HCT116 (cell line): ENCODE measurements around the gene CFAP53. TPM values are rescaled to one million over a fixed set of nuclear protein-coding genes. Genes with fewer than 3 reads are reported as not detected.

ENCODE experiments used
- ATAC-seq: fragments of 200-7000 bp; cut with Tn5 transposase; 2 replicates; pipeline ENCODE4 v1.9.1; 2020; ENCODE audit warnings: mild to moderate bottlenecking, moderate library complexity
- BruUV-seq: library from RNA; stranded (reverse); fragments of 400-500 nt; replicated peaks from 2 replicates; lab custom pipeline; 2021; lab: Mats Ljungman, UMichigan
- CTCF ChIA-PET: fragments of 300-600 bp; sonication (Branson Sonifier 250); formaldehyde crosslinking; loops from one replicate; lab custom pipeline; 2021; ENCODE audit warnings: antibody characterized with exemption; lab: Charles Lee
- POLR2A ChIA-PET: fragments of 300-600, 350-600 bp; sonication (Branson Sonifier 250); formaldehyde crosslinking; loops from one replicate; lab custom pipeline; 2021; ENCODE audit warnings: antibody characterized with exemption; lab: Charles Lee
- RAD21 ChIA-PET, 2 experiments: fragments of 300-600 bp; sonication (Branson Sonifier 250); formaldehyde crosslinking; loops; one replicate each; lab custom pipeline; 2023; ENCODE audit warnings: low total read pairs in 2 of 2; ENCODE audit not compliant: uncharacterized antibody in 2 of 2, unreplicated experiment in 2 of 2, low non-redundant PET in 1 of 2; lab: Charles Lee
- DNase-seq: peaks from one replicate; pipeline ENCODE4 v3.0.0-alpha.2; 2010; ENCODE audit warnings: low read depth, low spot score
- H2AFZ ChIP-seq: fragments of 200-600 bp; shearing (Covaris generic), sonication (generic); 2 replicates; pipeline ENCODE4 v1.6.1; 2017; ENCODE audit warnings: low read depth, mixed run types, mixed read lengths, antibody characterized with exemption, low read length; ENCODE audit not compliant: poor library complexity, severe bottlenecking
- H3K27ac ChIP-seq: 2 replicates; pipeline ENCODE4 v1.5.1; 2012; ENCODE audit warnings: low read depth, low read length
- H3K27me3 ChIP-seq: fragments of 200-600 bp; sonication (generic); 2 replicates; pipeline ENCODE4 v1.6.1; 2016; ENCODE audit warnings: mixed run types, low read length, mixed read lengths; ENCODE audit not compliant: insufficient read depth
- H3K36me3 ChIP-seq, 2 experiments: fragments of 200-500 bp in 1 of 2; fragments of 200-600 bp in 1 of 2; sonication (Bioruptor generic) in 1 of 2; sonication (generic) in 1 of 2; 2 replicates each; pipeline versions ENCODE4 v1.5.1 to v1.6.1; 2014 to 2016; ENCODE audit warnings: low read length in 2 of 2, inconsistent platforms in 1 of 2, mixed read lengths in 1 of 2, mixed run types in 1 of 2; ENCODE audit not compliant: insufficient read depth in 2 of 2, control insufficient read depth in 1 of 2
- H3K4me1 ChIP-seq, 2 experiments: fragments of 200-600 bp in 1 of 2; sonication (generic) in 1 of 2; 2 replicates each; pipeline versions ENCODE4 v1.5.1 to v1.6.1; 2012 to 2017; ENCODE audit warnings: low read length in 2 of 2, inconsistent platforms in 1 of 2, mild to moderate bottlenecking in 1 of 2, mixed read lengths in 1 of 2, mixed run types in 1 of 2, moderate library complexity in 1 of 2; ENCODE audit not compliant: insufficient read depth in 2 of 2, control insufficient read depth in 1 of 2
- H3K4me2 ChIP-seq: fragments of 200-600 bp; sonication (generic); 2 replicates; pipeline ENCODE4 v1.6.1; 2017; ENCODE audit warnings: mixed run types, low read length, mixed read lengths
- H3K4me3 ChIP-seq, 2 experiments: fragments of 200-600 bp in 1 of 2; sonication (generic) in 1 of 2; replicated peaks in 1 of 2; 2 replicates each; pipeline ENCODE4 v1.5.1; 2011 to 2016; ENCODE audit warnings: low read length in 2 of 2, control low read depth in 1 of 2, low read depth in 1 of 2, mild to moderate bottlenecking in 1 of 2, mixed read lengths in 1 of 2, mixed run types in 1 of 2
- H3K79me2 ChIP-seq: fragments of 200-600 bp; sonication (generic); 2 replicates; pipeline ENCODE4 v1.6.1; 2017; ENCODE audit warnings: mild to moderate bottlenecking, mixed run types, low read length, moderate library complexity, mixed read lengths; ENCODE audit not compliant: insufficient read depth
- H3K9ac ChIP-seq: fragments of 200-600 bp; sonication (generic); 2 replicates; pipeline ENCODE4 v1.6.1; 2016; ENCODE audit warnings: low read length, mixed read lengths
- H3K9me2 ChIP-seq: fragments of 200-600 bp; sonication (generic), shearing (Covaris generic); 2 replicates; pipeline ENCODE4 v1.6.1; 2017; ENCODE audit warnings: mixed run types, mild to moderate bottlenecking, moderate library complexity; ENCODE audit not compliant: insufficient read depth
- H3K9me3 ChIP-seq, 2 experiments: fragments of 200-500 bp in 1 of 2; fragments of 200-600 bp in 1 of 2; sonication (Bioruptor generic) in 1 of 2; sonication (generic) in 1 of 2; 2 replicates each; pipeline ENCODE4 v1.6.1; 2014 to 2017; ENCODE audit warnings: low read length in 2 of 2, mixed read lengths in 2 of 2, inconsistent platforms in 1 of 2, low read depth in 1 of 2, mild to moderate bottlenecking in 1 of 2, mixed run types in 1 of 2, moderate library complexity in 1 of 2; ENCODE audit not compliant: control insufficient read depth in 1 of 2, insufficient read depth in 1 of 2
- H4K20me1 ChIP-seq: fragments of 200-600 bp; sonication (generic), shearing (Covaris generic); 2 replicates; pipeline ENCODE4 v1.6.1; 2017; ENCODE audit warnings: mixed run types, mild to moderate bottlenecking, moderate library complexity; ENCODE audit not compliant: insufficient read depth
- CBX3 ChIP-seq: IDR thresholded peaks from 2 replicates; pipeline ENCODE4 v1.6.1; 2012; ENCODE audit warnings: low read depth
- CEBPB ChIP-seq: IDR thresholded peaks from 2 replicates; pipeline ENCODE4 v1.6.1; 2012; ENCODE audit warnings: low read depth
- EGR1 ChIP-seq: IDR thresholded peaks from 2 replicates; pipeline ENCODE4 v1.6.1; 2012; ENCODE audit warnings: low read depth
- ELF1 ChIP-seq: IDR thresholded peaks from 2 replicates; pipeline ENCODE4 v1.6.1; 2012; ENCODE audit warnings: low read depth, borderline replicate concordance
- EZH2 ChIP-seq: fragments of 200-600 bp; sonication (generic); IDR thresholded peaks from 2 replicates; pipeline ENCODE4 v1.6.1; 2017; ENCODE audit warnings: antibody characterized with exemption, mixed run types
- FOSL1 ChIP-seq: IDR thresholded peaks from 2 replicates; pipeline ENCODE4 v1.6.1; 2012; ENCODE audit warnings: low read depth
- JUND ChIP-seq: IDR thresholded peaks from 2 replicates; pipeline ENCODE4 v1.6.1; 2012
- POLR2A ChIP-seq: IDR thresholded peaks from 2 replicates; pipeline ENCODE4 v1.7.0; 2011; ENCODE audit warnings: borderline replicate concordance; ENCODE audit not compliant: insufficient read depth, insufficient read length; ENCODE audit errors: extremely low read depth
- POLR2AphosphoS5 ChIP-seq: IDR thresholded peaks from 2 replicates; pipeline ENCODE4 v1.6.1; 2011; ENCODE audit warnings: mild to moderate bottlenecking, low read depth, low read length, moderate library complexity
- RAD21 ChIP-seq: IDR thresholded peaks from 2 replicates; pipeline ENCODE4 v1.6.1; 2012; ENCODE audit warnings: low read depth, mild to moderate bottlenecking
- SIN3A ChIP-seq: IDR thresholded peaks from 2 replicates; pipeline ENCODE4 v1.6.1; 2012; ENCODE audit warnings: low read depth
- SP1 ChIP-seq: IDR thresholded peaks from 2 replicates; pipeline ENCODE4 v1.6.1; 2012; ENCODE audit warnings: low read depth
- SRF ChIP-seq: IDR thresholded peaks from 2 replicates; pipeline ENCODE4 v1.6.1; 2012; ENCODE audit warnings: low read depth
- TCF7L2 ChIP-seq: IDR thresholded peaks from 2 replicates; pipeline ENCODE4 v1.7.0; 2011; ENCODE audit warnings: borderline replicate concordance, inconsistent platforms; ENCODE audit not compliant: insufficient read depth, insufficient read length; ENCODE audit errors: extremely low read depth
- YY1 ChIP-seq: IDR thresholded peaks from 2 replicates; pipeline ENCODE4 v1.6.1; 2011; ENCODE audit warnings: low read length, low read depth, moderate library complexity, mild to moderate bottlenecking; ENCODE audit not compliant: insufficient replicate concordance; ENCODE audit errors: extremely low read depth
- ZFX ChIP-seq: fragments of 450-650 bp; IDR thresholded peaks from 2 replicates; pipeline ENCODE4 v1.6.1; 2017
- ZNF274 ChIP-seq: fragments of 200-500 bp; sonication (Bioruptor generic); IDR thresholded peaks from 2 replicates; pipeline ENCODE4 v1.6.1; 2014; ENCODE audit warnings: mild to moderate bottlenecking, low read depth, low read length, inconsistent platforms
- intact Hi-C: fragments of 100-400 bp; cut with micrococcal nuclease; formaldehyde crosslinking; loops from 2 replicates; pipeline ENCODE4 v1.10.0; 2022
- total RNA-seq: library from RNA; stranded (reverse); gene quantifications from one replicate; pipeline ENCODE4 v1.2.1, GENCODE V29; 2021; ENCODE audit not compliant: unreplicated experiment
- TF ChIP-seq, protein P1 (sequence below): IDR thresholded peaks from 2 replicates; pipeline ENCODE4 v1.6.1; 2011; ENCODE audit warnings: mild to moderate bottlenecking, low read length, moderate library complexity; ENCODE audit not compliant: insufficient replicate concordance; ENCODE audit errors: extremely low read depth
- TF ChIP-seq, protein P2 (sequence below), 3 experiments: fragments of 200-600 bp in 1 of 3; sonication (generic) in 1 of 3; IDR thresholded peaks in 2 of 3; conservative IDR thresholded peaks in 1 of 3; 2 replicates each; pipeline ENCODE4 v1.5.1; 2012 to 2017; ENCODE audit warnings: low read depth in 2 of 3, low read length in 2 of 3, antibody characterized with exemption in 1 of 3, borderline replicate concordance in 1 of 3, control low read depth in 1 of 3, mild to moderate bottlenecking in 1 of 3, mixed read lengths in 1 of 3, mixed run types in 1 of 3, moderate library complexity in 1 of 3; ENCODE audit not compliant: insufficient read depth in 1 of 3
- TF ChIP-seq, protein P3 (sequence below): IDR thresholded peaks from 2 replicates; pipeline ENCODE4 v1.6.1; 2012; ENCODE audit warnings: low read depth
- TF ChIP-seq, protein P4 (sequence below): IDR thresholded peaks from 2 replicates; pipeline ENCODE4 v1.6.1; 2012

CFAP53 gene
- total RNA-seq, 1 experiment from 2014 or later: 1.1 TPM

DNA sequence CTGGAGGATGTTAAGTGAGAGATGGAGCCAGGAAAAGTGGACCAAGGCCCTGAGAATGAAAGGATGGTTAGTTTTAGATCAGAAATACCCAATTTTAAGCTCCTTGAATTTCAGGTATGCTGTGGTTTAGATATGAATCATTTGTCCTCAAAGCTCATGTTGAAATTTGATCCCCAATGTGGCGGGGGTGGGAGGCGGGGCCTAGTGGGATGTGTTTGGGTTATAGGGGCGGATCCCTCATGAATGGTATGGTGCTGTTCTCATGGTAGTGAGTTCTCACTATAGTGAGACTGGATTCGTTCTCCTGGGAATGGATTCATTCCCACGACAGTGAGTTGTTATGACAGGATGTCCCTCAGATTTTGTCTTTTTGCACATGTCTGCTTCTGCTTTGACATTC is 82.7 kb downstream of the CFAP53 start:
- Histone ChIP-seq H3K4me1 (peaks cover 11 to 17% of the 10 kb centered on the region in 2 experiments; a peak in 3 of 4 replicates), H3K27me3 (no peaks in the 10 kb centered on the region), H3K36me3 (no peaks in the 10 kb centered on the region), H2AFZ (no peak overlapping the region), H3K4me2 (peak overlapping the region; percentile 56), H3K9me2 (no peaks in the 10 kb centered on the region), H3K9ac (no peak overlapping the region), H3K27ac (no peak overlapping the region), H3K4me3 (no peak overlapping the region), H4K20me1 (no peaks in the 10 kb centered on the region), H3K79me2 (no peaks in the 10 kb centered on the region), H3K9me3 (no peaks in the 10 kb centered on the region)
- DNase-seq: peak; percentile 46
- BruUV-seq: no TSS peak
- peak; percentile 96 for ATAC-seq
- ChIA-PET RAD21 (interaction anchor here (0.5 to 0.7 kb wide), 5 partner anchors 11 to 639 kb away, joined by 3 to 6 read pairs (median 4); partner anchors contain the start of gene MYO5B (in 1 of the 2)), POLR2A (interaction anchor here (0.6 kb wide), 1 partner anchor 102 kb away, joined by 3 read pairs; no protein-coding TSS in a partner anchor), CTCF (interaction anchor here (0.6 to 1.0 kb wide), 2 partner anchors 21 to 238 kb away, joined by 3 to 4 read pairs; no protein-coding TSS in a partner anchor)
- intact Hi-C loops: no loop called here
- TF ChIP-seq CBX3 (peak; percentile 37; the same call in 1 of the 2 replicates), ZNF274 (no peak), ZFX (no peak), POLR2A (no peak), SP1 (peak; percentile 45), TCF7L2 (no peak), JUND (peak; percentile 47; the same call in 1 of the 2 replicates), POLR2AphosphoS5 (no peak), ELF1 (no peak), EZH2 (no peak), YY1 (no peak), CEBPB (no peak), EGR1 (peak; percentile 91), SIN3A (no peak), FOSL1 (peak; percentile 27; the same call in 1 of the 2 replicates), SRF (no peak), RAD21 (no peak)
- TF ChIP-seq, protein P1, sequence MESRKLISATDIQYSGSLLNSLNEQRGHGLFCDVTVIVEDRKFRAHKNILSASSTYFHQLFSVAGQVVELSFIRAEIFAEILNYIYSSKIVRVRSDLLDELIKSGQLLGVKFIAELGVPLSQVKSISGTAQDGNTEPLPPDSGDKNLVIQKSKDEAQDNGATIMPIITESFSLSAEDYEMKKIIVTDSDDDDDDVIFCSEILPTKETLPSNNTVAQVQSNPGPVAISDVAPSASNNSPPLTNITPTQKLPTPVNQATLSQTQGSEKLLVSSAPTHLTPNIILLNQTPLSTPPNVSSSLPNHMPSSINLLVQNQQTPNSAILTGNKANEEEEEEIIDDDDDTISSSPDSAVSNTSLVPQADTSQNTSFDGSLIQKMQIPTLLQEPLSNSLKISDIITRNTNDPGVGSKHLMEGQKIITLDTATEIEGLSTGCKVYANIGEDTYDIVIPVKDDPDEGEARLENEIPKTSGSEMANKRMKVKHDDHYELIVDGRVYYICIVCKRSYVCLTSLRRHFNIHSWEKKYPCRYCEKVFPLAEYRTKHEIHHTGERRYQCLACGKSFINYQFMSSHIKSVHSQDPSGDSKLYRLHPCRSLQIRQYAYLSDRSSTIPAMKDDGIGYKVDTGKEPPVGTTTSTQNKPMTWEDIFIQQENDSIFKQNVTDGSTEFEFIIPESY: no peak
- TF ChIP-seq, protein P2, sequence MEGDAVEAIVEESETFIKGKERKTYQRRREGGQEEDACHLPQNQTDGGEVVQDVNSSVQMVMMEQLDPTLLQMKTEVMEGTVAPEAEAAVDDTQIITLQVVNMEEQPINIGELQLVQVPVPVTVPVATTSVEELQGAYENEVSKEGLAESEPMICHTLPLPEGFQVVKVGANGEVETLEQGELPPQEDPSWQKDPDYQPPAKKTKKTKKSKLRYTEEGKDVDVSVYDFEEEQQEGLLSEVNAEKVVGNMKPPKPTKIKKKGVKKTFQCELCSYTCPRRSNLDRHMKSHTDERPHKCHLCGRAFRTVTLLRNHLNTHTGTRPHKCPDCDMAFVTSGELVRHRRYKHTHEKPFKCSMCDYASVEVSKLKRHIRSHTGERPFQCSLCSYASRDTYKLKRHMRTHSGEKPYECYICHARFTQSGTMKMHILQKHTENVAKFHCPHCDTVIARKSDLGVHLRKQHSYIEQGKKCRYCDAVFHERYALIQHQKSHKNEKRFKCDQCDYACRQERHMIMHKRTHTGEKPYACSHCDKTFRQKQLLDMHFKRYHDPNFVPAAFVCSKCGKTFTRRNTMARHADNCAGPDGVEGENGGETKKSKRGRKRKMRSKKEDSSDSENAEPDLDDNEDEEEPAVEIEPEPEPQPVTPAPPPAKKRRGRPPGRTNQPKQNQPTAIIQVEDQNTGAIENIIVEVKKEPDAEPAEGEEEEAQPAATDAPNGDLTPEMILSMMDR (IDR thresholded peaks at IDR 0.05 in 2 of 3, conservative IDR thresholded peaks at IDR 0.05 in 1 of 3; ENCODE audit: borderline replicate concordance in 1 of 3, insufficient read depth in 1 of 3, low read depth in 2 of 3, low read length in 2 of 3): no peak
- TF ChIP-seq, protein P3, sequence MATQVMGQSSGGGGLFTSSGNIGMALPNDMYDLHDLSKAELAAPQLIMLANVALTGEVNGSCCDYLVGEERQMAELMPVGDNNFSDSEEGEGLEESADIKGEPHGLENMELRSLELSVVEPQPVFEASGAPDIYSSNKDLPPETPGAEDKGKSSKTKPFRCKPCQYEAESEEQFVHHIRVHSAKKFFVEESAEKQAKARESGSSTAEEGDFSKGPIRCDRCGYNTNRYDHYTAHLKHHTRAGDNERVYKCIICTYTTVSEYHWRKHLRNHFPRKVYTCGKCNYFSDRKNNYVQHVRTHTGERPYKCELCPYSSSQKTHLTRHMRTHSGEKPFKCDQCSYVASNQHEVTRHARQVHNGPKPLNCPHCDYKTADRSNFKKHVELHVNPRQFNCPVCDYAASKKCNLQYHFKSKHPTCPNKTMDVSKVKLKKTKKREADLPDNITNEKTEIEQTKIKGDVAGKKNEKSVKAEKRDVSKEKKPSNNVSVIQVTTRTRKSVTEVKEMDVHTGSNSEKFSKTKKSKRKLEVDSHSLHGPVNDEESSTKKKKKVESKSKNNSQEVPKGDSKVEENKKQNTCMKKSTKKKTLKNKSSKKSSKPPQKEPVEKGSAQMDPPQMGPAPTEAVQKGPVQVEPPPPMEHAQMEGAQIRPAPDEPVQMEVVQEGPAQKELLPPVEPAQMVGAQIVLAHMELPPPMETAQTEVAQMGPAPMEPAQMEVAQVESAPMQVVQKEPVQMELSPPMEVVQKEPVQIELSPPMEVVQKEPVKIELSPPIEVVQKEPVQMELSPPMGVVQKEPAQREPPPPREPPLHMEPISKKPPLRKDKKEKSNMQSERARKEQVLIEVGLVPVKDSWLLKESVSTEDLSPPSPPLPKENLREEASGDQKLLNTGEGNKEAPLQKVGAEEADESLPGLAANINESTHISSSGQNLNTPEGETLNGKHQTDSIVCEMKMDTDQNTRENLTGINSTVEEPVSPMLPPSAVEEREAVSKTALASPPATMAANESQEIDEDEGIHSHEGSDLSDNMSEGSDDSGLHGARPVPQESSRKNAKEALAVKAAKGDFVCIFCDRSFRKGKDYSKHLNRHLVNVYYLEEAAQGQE: no peak
- TF ChIP-seq, protein P4, sequence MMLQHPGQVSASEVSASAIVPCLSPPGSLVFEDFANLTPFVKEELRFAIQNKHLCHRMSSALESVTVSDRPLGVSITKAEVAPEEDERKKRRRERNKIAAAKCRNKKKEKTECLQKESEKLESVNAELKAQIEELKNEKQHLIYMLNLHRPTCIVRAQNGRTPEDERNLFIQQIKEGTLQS: no peak
